HEK293T (cell line): ENCODE measurements around the gene H6PD.

Experiments used
- ELF4 ChIP-seq: fragments of 450-650 bp; IDR thresholded peaks from 2 replicates; pipeline ENCODE4 v1.6.1; 2017; ENCODE audit warnings: antibody characterized with exemption
- FOXM1 ChIP-seq: fragments of 450-650 bp; IDR thresholded peaks from 2 replicates; pipeline ENCODE4 v1.6.1; 2017; ENCODE audit warnings: mild to moderate bottlenecking, borderline replicate concordance
- SP1 ChIP-seq: fragments of 450-650 bp; IDR thresholded peaks from 2 replicates; pipeline ENCODE4 v1.6.1; 2017

GRCh38 chr1:9197186-9198099, 37.1 kb upstream of the H6PD start:
- TF ChIP-seq FOXM1 (no peak), SP1 (no peak), ELF4 (no peak)
